ENCODE data around the gene UCN. TPM values are rescaled to one million over a fixed set of nuclear protein-coding genes. Genes with fewer than 3 reads are reported as not detected.
"Not testable (repeated sequence)": the region's sequence is repeated elsewhere in the genome, so short reads cannot be mapped to it uniquely, and the experiment has no call there.

UCN gene
- total RNA-seq, 1 experiment from 2014 or later, result 1.6 TPM

DNA sequence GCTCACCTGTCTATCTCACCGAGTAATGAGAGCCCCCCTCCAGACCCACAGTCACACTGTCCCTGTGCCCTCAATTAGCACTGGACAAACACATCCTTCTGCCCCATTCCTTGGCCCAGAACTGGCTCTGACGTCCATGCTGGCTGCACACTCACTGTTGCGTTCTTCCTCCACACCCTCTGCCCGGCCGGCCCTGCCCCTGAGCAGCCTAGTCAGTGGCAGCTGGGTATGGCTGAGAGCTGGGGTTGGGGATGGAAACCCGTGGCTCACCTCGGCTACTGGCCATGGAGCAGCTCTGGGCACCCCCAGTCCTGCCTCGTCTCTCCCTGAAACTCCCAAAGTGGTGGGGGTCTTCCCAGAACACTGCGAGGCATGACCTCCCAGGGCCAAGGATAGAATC, 6.5 kb upstream of the UCN start:
- no peak for DNase-seq (ENCODE audit: low read depth)

DNA sequence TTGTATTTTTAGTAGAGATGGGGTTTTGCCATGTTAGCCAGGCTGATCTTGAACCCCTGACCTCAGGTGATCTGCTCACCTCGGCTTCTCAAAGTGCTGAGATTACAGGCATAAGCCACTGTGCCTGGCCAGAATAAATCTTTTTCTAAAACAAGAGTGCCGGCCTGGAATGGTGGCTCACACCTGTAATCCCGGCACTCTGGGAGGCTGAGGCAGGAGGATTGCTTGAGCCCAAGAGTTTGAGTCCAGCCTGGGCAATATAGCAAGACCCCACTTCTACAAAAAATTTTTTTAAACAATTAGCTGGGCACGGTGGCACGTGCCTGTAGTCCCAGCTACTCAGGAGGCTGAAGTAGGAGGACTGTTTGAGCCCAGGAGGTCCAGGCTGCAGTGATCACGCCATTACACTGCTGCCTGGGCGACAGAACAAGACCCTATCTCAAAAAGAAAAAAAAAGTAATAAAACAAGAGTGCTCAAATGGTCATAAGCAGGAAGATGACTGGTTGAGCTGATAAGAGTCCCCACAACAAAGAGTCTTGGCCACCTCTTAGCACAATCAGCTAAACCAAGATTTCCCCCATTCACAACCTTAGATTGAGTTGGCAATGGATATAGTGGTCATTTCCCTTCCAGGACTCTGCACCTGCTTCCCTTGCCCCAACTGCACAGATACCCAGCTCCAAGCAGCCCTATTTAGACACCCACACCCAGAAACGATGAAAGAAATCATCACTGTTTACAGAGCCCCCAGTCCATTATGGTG, 5.8 kb upstream of the UCN start:
- no peak for DNase-seq (ENCODE audit: low read depth)

DNA sequence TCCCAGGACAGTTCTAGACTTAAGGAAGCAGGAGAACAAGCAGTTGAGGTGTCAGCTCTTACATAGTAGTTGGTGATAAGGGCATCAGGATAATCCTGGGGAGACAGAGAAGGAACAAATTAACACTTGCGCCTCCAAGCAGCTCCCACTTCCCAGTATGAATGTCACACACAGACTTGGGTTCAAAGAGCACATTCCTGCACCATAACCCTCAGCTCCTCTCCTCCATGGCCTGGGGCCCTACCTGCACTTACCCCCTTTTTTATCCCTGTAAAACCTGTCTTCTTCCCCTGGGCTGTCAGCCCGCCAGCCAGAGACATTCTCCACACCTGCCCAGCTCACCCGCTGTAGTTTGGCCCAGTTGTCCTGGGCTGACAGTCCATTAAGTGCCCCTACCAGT, 3.9 kb upstream of the UCN start:
- DNase-seq (ENCODE audit: low read depth), result no peak

- DNase-seq (ENCODE audit: low read depth), result no peak
Observed at GRCh38 chr2:27309651-27310050, 1.4 kb upstream of the UCN start.

DNA sequence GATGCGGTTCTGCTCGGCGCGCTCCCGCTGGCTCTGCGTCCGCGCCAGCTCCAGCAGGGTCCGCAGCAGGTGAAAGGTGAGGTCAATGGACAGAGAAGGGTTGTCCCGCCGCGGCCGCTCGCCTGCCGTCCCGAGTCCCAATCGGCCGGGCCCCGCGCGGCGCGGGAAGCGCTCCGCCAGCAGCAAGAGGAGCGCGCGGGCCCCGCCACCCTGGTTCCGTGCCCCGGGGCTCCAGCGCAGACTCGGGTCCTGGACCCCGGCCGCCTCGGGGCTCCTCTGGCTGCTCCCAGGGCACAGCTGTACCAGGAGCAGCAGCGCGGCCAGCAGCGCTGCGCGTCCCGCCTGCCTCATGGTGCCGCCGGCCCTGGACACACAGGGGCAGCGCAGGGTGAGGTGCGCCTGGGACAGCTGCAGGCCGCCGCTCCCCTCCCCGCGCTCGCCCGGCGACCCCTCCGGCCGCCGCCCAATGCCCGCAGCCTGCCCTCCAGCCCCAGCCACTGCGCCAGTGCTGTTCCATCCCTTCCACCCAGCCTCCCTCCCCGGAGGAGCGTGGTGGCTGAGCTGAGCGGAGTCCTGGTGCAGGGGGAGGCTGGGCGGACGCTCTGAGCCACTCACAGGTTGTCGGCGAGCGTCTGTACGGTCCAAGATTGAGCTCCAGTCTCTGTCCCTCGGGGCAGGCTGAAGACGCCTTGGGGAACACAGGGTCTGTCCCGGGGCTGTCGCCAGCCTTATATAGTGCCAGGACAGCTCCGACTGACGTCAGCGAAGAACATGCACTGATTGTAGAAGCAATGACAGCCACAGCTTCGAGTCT, 493 bp downstream of the UCN start:
- DNase-seq (ENCODE audit: low read depth), result no peak

DNA sequence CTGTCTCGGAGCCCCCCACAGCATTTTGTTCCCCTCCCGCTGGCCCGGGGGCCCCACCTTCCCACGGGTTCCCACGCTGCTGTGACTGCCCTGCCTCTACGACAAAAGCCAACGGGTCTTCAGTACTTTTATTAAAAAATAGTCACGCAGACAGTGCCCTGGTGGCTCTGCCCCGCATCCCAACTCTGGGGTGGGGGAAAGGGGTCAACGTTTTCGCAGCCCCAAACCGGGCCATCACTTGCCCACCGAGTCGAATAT, 1.0 kb downstream of the UCN start:
- DNase-seq (ENCODE audit: low read depth), result no peak

- no peak for DNase-seq (ENCODE audit: low read depth)
Observed at GRCh38 chr2:27306573-27307286, 1.5 kb downstream of the UCN start.

GRCh38 chr2:27306136-27306535, 2.1 kb downstream of the UCN start:
- DNase-seq (ENCODE audit: low read depth), result no peak

- DNase-seq (ENCODE audit: low read depth), result no peak
Observed at GRCh38 chr2:27305516-27305915, 2.7 kb downstream of the UCN start.

GRCh38 chr2:27304488-27305240, 3.6 kb downstream of the UCN start:
- no peak for DNase-seq (ENCODE audit: low read depth)

DNA sequence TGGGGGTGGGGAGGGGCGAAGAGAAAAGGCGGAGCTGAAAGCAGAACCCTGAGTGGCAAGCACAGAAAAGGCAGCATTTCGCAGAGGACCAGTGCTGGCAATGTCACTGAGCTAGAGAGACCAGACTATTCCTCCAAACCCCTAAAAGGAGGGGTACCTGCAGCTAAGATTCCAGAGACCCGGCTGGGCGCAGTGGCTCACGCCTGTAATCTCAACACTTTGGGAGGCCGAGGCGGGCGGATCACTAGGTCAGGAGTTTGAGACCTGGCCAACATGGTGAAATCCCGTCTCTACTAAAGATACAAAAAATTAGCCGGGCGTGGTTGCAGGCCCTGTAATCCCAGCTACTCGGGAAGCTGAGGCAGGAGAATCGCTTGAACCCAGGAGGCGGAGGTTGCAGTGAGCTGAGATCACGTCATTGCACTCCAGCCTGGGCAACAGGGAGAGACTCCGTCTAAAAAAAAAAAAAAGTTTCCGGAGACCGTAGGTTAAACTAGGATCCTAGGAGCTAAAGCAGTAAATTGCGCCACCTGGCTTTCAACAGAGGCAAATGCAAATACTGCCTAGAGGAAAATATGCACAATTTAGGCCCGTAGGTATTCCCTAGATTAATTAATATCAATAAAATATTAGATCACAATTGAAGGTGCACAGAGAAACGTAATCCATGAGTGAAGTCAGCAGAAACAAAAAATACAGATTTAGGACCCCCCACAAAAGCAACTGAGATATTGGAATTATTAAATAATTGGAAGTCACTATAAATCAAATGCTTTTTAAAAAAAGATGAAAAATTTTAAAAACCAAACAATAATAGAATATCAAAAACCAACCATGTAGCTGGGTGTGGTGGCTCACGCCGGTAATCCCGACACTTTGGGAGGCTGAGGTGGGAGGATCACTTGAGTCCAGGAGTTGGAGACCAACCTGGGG, 4.9 kb downstream of the UCN start:
- DNase-seq (ENCODE audit: low read depth), result peak; percentile 72

DNA sequence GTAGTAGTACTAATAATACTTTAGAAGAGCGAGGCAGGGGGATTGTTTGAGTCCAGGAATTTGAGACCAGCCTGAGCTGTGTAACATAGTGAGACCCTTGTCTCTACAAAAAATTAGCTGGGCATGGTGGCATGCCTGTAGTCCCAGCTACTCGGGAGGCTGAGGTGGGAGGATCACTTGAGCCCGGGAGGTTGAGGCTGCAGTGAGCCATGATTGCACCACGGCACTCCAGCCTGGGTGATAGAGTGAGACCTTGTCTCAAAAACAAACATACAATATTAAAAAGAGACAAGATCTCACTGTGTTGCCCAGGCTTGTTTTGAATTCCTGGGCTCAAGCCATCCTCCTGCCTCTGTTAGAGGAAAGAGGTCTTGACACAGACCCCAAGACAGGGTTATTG, 7.6 kb downstream of the UCN start:
- not testable (repeated sequence) for DNase-seq (ENCODE audit: low read depth)

- peak; percentile 36 for DNase-seq (ENCODE audit: low read depth)
Observed at GRCh38 chr2:27298391-27299080, 9.7 kb downstream of the UCN start.

- DNase-seq (ENCODE audit: low read depth), result no peak
Observed at GRCh38 chr2:27297195-27297594, 11.1 kb downstream of the UCN start.

- DNase-seq (ENCODE audit: low read depth), result no peak
Observed at GRCh38 chr2:27296481-27296880, 11.8 kb downstream of the UCN start.

GRCh38 chr2:27294928-27295327, 13.3 kb downstream of the UCN start:
- DNase-seq (ENCODE audit: low read depth), result no peak

- no peak for DNase-seq (ENCODE audit: low read depth)
Observed at GRCh38 chr2:27291865-27292264, 16.4 kb downstream of the UCN start.

DNA sequence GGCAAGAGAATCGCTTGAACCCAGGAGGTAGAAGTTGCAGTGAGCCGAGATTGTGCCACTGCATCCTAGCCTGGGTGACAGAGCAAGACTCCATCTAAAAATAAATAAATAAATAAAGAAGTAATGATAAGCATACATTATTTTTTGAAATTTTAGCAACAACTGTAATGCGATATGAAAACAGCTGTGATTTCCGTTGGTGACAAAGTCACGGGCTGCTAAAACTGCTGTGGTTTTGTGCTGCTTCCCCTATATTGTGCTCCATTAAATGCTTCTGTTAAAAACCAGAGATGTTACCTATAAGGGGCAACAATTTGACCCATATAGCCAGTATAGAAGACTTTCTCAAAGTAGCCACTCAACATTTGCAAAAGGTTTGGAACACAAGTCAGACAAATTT, 17.7 kb downstream of the UCN start:
- DNase-seq (ENCODE audit: low read depth), result no peak

- no peak for DNase-seq (ENCODE audit: low read depth)
Observed at GRCh38 chr2:27288610-27289009, 19.6 kb downstream of the UCN start.

- DNase-seq (ENCODE audit: low read depth), result no peak
Observed at GRCh38 chr2:27285481-27285880, 22.8 kb downstream of the UCN start.

Measured in M059J (cell line).